Chondrocyte (in vitro differentiated cells): ENCODE measurements around the gene TRIM14. TPM values are rescaled to one million over a fixed set of nuclear protein-coding genes. Genes with fewer than 3 reads are reported as not detected.
"Not testable (repeated sequence)": the region's sequence is repeated elsewhere in the genome, so short reads cannot be mapped to it uniquely, and the experiment has no call there.

Experiments
- DNase-seq: peaks from one replicate; pipeline ENCODE4 v3.0.0; 2021; ENCODE audit warnings: mixed read lengths, low spot score
- H3K27ac Mint-ChIP-seq: one replicate; pipeline ENCODE4 v1.8.0; 2021; ENCODE audit warnings: mild to moderate bottlenecking, moderate library complexity, mixed read lengths; ENCODE audit not compliant: unreplicated experiment
- H3K27me3 Mint-ChIP-seq: 2 replicates; pipeline ENCODE4 v1.8.0; 2021; ENCODE audit warnings: low read depth, mixed read lengths
- H3K36me3 Mint-ChIP-seq: 2 replicates; pipeline ENCODE4 v1.8.0; 2021; ENCODE audit warnings: low read depth, mixed read lengths
- H3K4me1 Mint-ChIP-seq: 2 replicates; pipeline ENCODE4 v1.8.0; 2021; ENCODE audit warnings: low read depth, mild to moderate bottlenecking, mixed read lengths
- H3K4me3 Mint-ChIP-seq: one replicate; pipeline ENCODE4 v1.8.0; 2021; ENCODE audit warnings: mild to moderate bottlenecking, moderate library complexity, mixed read lengths; ENCODE audit not compliant: unreplicated experiment
- H3K9me3 Mint-ChIP-seq: 2 replicates; pipeline ENCODE4 v1.8.0; 2021; ENCODE audit warnings: low read depth, mixed read lengths
- total RNA-seq: library from RNA; stranded (reverse); gene quantifications from 3 replicates; pipeline ENCODE4 v1.2.1, GENCODE V29; 2021
- TF ChIP-seq, protein P1 (sequence below): fragments of 200-600 bp; sonication (generic); IDR thresholded peaks from 2 replicates; pipeline ENCODE4 v1.5.0; 2021; ENCODE audit warnings: antibody characterized with exemption, mild to moderate bottlenecking, moderate library complexity

The TRIM14 gene
- total RNA-seq, 1 donor from 2014 or later = 1.1 TPM

DNA sequence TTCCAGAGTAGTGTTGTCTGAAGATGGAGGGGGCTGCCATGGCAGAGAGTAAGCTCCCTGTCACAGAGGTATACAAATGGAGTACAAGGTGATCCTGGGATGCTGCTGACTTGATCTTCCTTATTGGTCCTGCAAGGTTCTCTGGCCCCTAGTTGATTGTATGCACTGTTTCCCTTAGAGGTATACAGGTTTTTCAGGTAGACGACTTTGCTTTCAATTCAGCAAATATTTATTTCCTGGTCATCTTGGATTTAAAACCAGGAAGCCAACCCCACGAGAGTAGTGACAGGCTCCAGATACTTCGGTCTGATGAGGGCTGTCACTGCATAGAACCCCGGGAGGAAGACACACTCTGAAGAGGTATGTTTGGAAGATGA is 16.5 kb upstream of the TRIM14 start:
- Mint-ChIP-seq H3K27ac (no peak overlapping the region), H3K4me1 (no peaks in the 10 kb centered on the region), H3K27me3 (no peaks in the 10 kb centered on the region), H3K36me3 (peaks cover 10% of the 10 kb centered on the region), H3K9me3 (no peaks in the 10 kb centered on the region), H3K4me3 (no peak overlapping the region)
- no peak for DNase-seq
- TF ChIP-seq, protein P1, sequence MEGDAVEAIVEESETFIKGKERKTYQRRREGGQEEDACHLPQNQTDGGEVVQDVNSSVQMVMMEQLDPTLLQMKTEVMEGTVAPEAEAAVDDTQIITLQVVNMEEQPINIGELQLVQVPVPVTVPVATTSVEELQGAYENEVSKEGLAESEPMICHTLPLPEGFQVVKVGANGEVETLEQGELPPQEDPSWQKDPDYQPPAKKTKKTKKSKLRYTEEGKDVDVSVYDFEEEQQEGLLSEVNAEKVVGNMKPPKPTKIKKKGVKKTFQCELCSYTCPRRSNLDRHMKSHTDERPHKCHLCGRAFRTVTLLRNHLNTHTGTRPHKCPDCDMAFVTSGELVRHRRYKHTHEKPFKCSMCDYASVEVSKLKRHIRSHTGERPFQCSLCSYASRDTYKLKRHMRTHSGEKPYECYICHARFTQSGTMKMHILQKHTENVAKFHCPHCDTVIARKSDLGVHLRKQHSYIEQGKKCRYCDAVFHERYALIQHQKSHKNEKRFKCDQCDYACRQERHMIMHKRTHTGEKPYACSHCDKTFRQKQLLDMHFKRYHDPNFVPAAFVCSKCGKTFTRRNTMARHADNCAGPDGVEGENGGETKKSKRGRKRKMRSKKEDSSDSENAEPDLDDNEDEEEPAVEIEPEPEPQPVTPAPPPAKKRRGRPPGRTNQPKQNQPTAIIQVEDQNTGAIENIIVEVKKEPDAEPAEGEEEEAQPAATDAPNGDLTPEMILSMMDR = no peak

DNA sequence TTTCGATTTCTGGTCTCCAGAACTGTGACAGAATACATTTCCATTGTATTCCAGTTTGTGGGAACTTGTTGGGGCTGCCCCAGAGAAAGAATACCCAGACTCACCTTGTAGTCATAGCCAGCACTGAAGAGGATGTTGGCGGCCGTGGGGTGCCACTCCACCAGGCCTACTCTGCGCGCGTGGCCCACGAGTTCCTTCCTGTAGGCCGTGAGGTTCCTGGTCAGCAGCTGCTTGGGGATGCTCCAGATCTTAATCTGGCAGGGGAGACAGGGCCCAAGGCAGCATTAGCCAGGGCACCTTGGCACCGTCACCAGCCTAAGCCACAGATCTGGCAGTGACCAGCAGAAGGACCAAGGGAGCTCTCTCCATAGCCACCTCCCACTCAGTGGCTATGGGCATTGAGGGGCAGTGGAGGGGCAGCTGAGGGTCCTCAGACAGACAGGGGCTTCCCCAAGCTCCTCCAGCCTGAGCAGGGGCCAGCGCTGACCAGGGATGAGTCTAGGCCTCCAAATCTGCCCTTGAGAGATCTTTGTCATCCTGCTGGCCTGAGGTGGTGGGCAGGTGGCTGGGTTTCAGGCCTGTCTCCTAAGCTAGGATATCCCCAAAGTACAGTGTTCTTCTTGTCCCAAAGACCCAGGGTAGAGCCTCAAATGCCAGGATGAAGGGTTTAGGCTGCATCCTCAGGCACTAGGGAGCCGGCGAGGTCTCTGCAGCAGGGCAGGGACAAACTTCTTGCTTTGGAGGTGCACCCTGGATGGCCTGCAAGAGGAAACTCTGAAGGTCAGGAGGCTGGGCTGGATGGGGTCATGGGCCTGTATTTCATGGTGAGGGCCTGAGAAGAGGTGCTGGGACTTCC is 15.9 kb upstream of the TRIM14 start:
- Mint-ChIP-seq H3K4me1 (no peaks in the 10 kb centered on the region), H3K27ac (no peak overlapping the region)
- TF ChIP-seq, protein P1 = no peak

DNA sequence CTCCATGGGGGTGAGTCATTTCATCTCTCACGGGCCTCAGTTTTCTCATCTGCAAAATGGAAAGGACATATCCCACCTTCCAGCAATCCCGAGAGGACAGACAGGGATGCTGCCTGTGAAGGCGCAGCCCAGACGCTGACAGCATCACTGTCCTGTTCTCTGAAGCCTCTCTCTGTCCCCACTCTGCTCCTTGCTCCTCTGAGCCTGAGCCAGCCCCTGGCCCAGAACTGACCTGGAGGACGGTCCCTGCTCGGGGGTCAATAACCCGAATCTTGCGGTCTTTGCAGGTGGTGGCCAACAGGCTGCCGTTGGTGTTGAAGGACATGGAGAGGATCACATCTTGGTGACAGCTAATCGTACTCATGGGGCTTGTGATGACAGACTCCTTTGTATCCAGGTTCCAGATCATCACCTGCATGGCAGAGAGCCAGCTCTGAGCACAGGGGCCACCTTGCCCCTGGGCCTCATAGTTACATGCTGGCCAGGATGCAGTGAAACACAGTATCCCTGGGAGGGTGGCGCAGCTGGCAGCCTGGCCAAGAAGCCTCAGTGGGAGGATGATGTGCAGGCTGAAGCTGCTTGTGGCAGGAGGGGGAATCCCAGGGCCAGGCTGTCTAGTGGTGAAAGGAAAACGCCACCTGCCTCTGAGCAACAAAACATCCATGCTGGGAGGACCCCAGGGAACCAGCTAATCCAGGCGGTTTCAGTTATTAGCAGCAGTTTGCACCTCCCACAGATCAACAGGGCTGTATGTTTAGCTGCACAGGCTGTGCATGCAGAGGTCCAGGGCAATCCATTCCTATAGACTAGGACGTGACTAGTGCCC is 14.0 kb upstream of the TRIM14 start:
- TF ChIP-seq, protein P1 = no peak
- H3K4me1 Mint-ChIP-seq = no peaks in the 10 kb centered on the region
- H3K36me3 Mint-ChIP-seq = peaks cover 12% of the 10 kb centered on the region
- no peak overlapping the region for H3K4me3 Mint-ChIP-seq
- peak; percentile 43 for DNase-seq
- no peaks in the 10 kb centered on the region for H3K9me3 Mint-ChIP-seq
- H3K27me3 Mint-ChIP-seq = no peaks in the 10 kb centered on the region
- no peak overlapping the region for H3K27ac Mint-ChIP-seq

More for the DNA sequence above, 15.9 kb upstream of the TRIM14 start:
- Mint-ChIP-seq H3K9me3 (no peaks in the 10 kb centered on the region), H3K27me3 (no peaks in the 10 kb centered on the region), H3K36me3 (peaks cover 10% of the 10 kb centered on the region), H3K4me3 (no peak overlapping the region)
- peak; percentile 44 for DNase-seq

DNA sequence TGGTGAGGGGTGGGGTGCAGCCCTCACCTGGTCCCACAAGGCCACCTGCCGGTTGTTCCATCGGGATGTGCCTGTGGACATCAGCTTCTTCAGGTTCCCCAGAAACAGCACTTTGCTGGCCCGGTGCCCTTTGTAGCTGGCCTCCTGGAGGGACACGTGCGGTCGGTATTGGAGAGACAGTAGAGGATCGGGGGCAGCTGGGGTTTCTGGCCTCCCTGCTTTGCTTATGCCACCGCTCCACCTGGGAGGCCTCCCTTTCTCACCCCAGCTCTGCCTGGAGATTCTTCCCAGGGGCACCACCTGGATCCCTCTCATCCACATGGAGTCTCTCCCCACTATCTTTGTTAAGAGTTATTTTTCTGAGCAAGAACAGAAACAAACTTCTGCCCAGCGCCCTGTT is 13.1 kb upstream of the TRIM14 start:
- Mint-ChIP-seq H3K9me3 (no peaks in the 10 kb centered on the region), H3K4me1 (no peaks in the 10 kb centered on the region), H3K36me3 (peaks cover 14% of the 10 kb centered on the region), H3K4me3 (no peak overlapping the region), H3K27me3 (no peaks in the 10 kb centered on the region), H3K27ac (no peak overlapping the region)
- TF ChIP-seq, protein P1 = no peak
- DNase-seq = no peak

DNA sequence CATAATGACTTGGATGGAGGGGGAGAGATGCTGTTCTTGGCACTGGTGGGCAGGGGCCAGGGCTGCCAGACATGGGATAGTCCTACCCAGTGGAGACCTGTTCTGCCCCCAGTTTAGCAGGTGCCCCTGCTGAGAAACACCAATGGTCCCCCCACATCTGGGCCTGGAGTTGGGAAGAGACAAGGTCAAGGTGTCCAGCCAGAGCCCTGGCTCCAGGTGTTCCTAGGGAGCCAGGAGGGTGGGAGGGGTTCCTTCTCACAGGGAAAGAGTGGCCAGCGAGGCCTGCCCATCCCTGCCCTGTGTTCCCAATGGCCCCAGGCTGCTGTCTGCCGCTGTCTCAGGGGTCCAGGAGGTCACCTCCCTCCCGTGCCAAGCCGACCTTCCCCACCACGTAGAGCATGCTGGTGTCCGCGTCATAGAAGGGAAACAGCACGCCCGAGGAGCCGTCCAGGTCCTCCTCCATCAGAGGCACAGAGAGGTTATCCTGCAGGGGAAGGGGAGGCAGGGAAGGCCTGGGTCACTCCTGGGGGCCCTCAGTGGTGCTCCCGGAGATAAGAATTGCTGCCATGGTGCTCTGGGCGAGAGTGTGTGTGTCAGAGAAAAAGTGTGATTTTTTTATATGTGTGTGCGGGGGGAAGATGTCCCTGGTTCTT is 11.7 kb upstream of the TRIM14 start:
- TF ChIP-seq, protein P1 = no peak
- Mint-ChIP-seq H3K27me3 (no peaks in the 10 kb centered on the region), H3K4me1 (no peaks in the 10 kb centered on the region), H3K27ac (no peak overlapping the region), H3K36me3 (peaks cover 12% of the 10 kb centered on the region), H3K4me3 (no peak overlapping the region), H3K9me3 (no peaks in the 10 kb centered on the region)
- DNase-seq = no peak

DNA sequence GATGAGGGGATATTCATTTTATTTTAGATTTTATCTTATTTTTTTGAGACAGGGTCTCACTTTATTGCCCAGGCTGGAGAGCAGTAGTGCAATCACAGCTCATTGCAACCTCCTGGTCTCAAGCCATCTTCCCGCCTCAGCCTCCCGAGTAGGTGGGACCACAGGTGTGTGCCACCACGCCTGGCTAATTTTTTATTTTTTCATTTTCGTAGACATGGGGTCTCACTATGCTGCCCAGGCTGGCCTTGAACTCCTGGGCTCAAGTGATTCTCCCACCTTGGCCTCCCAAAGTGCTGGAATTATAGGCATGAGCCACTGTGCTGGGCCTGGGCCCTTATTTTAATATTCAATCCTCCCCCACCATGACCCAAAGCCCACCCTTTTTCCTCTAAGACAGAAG is 11.0 kb upstream of the TRIM14 start:
- H3K27me3 Mint-ChIP-seq, H3K4me1 Mint-ChIP-seq, H3K9me3 Mint-ChIP-seq, H3K36me3 Mint-ChIP-seq, H3K27ac Mint-ChIP-seq, H3K4me3 Mint-ChIP-seq: not testable (repeated sequence)
- peak; percentile 38 for DNase-seq
